Mucosa of gallbladder (tissue), 1 donor: Measurements from ENCODE around the gene TAS2R9. TPM values are rescaled to one million over a fixed set of nuclear protein-coding genes. Genes with fewer than 3 reads are reported as not detected.

Experiments used
- total RNA-seq: library from RNA; stranded (reverse); gene quantifications from one replicate; pipeline ENCODE4 v1.2.1, GENCODE V29; 2021
- donor health status: DM: no; HTN: no; CAD: no.

The TAS2R9 gene
- total RNA-seq, 1 donor from 2014 or later = not detected

Other genes with a start within 250 kb of the TAS2R9 start
- 11.9 TPM for gene MAGOHB, start 196.6 kb downstream of the TAS2R9 start, total RNA-seq
- 12.3 TPM for gene STYK1, start 136.1 kb downstream of the TAS2R9 start, total RNA-seq
- gene YBX3, start 86.8 kb downstream of the TAS2R9 start, total RNA-seq = 159 TPM
- not detected for gene TAS2R7, start 7.5 kb downstream of the TAS2R9 start, total RNA-seq
- gene TAS2R8, start 2.9 kb downstream of the TAS2R9 start, total RNA-seq = not detected
- gene TAS2R10, start 16.2 kb upstream of the TAS2R9 start, total RNA-seq = 0.92 TPM
- gene PRR4, start 39.3 kb upstream of the TAS2R9 start, total RNA-seq = 2.6 TPM
- gene PRH1, start 74.1 kb upstream of the TAS2R9 start, total RNA-seq = 13.8 TPM
- gene TAS2R13, start 99.4 kb upstream of the TAS2R9 start, total RNA-seq = 0.78 TPM
- gene PRH2, start 119.1 kb upstream of the TAS2R9 start, total RNA-seq = not detected
- gene TAS2R14, start 129.1 kb upstream of the TAS2R9 start, total RNA-seq = 1.4 TPM
- gene TAS2R50, start 176.7 kb upstream of the TAS2R9 start, total RNA-seq = 1.3 TPM
- gene TAS2R20, start 188.1 kb upstream of the TAS2R9 start, total RNA-seq = 0.89 TPM
- gene TAS2R19, start 212.5 kb upstream of the TAS2R9 start, total RNA-seq = 1.9 TPM
- gene TAS2R31, start 221.2 kb upstream of the TAS2R9 start, total RNA-seq = 3.1 TPM